Body of pancreas (tissue), 2 donors: ENCODE measurements around the gene MEIG1. TPM values are rescaled to one million over a fixed set of nuclear protein-coding genes. Genes with fewer than 3 reads are reported as not detected.

Experiments
- total RNA-seq, 2 donors: library from RNA; depleted of rRNA; stranded (reverse); fragments of >200 nt; gene quantifications; one replicate each; pipeline ENCODE4 v1.1.0, GENCODE V29; 2016

The MEIG1 gene
- total RNA-seq, 2 donors from 2014 or later: not detected

Other genes starting within 250 kb of the MEIG1 start
- 10 to 100 TPM; 19.4 to 45.9 TPM for gene FAM107B, start 184.5 kb upstream of the MEIG1 start, total RNA-seq
- gene CDNF, start 121.4 kb upstream of the MEIG1 start, total RNA-seq: 10 to 100 TPM in 1 of 2 donors, 1 to 10 TPM in 1; 1.3 to 15.3 TPM
- 1 to 10 TPM; 6.6 to 7.8 TPM for gene HSPA14, start 121.1 kb upstream of the MEIG1 start, total RNA-seq
- gene MSANTD7, start 121.1 kb upstream of the MEIG1 start, total RNA-seq: 10 to 100 TPM in 1 of 2 donors, 1 to 10 TPM in 1; 6.5 to 11.5 TPM
- 1 to 10 TPM; 3.1 to 4.6 TPM for gene SUV39H2, start 80.5 kb upstream of the MEIG1 start, total RNA-seq
- 10 to 100 TPM in 1 of 2 donors, 1 to 10 TPM in 1; 4.7 to 10.9 TPM for gene DCLRE1C, start 5.3 kb upstream of the MEIG1 start, total RNA-seq
- gene OLAH, start 84.6 kb downstream of the MEIG1 start, total RNA-seq: not detected
- not detected for gene ACBD7, start 129.4 kb downstream of the MEIG1 start, total RNA-seq
- gene RPP38, start 138.0 kb downstream of the MEIG1 start, total RNA-seq: 10 to 100 TPM in 1 of 2 donors, 1 to 10 TPM in 1; 7.3 to 24.4 TPM
- 10 to 100 TPM in 1 of 2 donors, 1 to 10 TPM in 1; 9.9 to 16.9 TPM for gene NMT2, start 209.3 kb downstream of the MEIG1 start, total RNA-seq